GM21619 (cell line): ENCODE results near the gene CABP2.
"Not testable (repeated sequence)": the region's sequence is repeated elsewhere in the genome, so short reads cannot be mapped to it uniquely, and the experiment has no call there.

Source experiments
- ATAC-seq: cut with Tn5 transposase; IDR thresholded peaks from one replicate; pipeline ENCODE4 v1.9.1; 2021; ENCODE audit not compliant: unreplicated experiment

CABP2 gene

DNA sequence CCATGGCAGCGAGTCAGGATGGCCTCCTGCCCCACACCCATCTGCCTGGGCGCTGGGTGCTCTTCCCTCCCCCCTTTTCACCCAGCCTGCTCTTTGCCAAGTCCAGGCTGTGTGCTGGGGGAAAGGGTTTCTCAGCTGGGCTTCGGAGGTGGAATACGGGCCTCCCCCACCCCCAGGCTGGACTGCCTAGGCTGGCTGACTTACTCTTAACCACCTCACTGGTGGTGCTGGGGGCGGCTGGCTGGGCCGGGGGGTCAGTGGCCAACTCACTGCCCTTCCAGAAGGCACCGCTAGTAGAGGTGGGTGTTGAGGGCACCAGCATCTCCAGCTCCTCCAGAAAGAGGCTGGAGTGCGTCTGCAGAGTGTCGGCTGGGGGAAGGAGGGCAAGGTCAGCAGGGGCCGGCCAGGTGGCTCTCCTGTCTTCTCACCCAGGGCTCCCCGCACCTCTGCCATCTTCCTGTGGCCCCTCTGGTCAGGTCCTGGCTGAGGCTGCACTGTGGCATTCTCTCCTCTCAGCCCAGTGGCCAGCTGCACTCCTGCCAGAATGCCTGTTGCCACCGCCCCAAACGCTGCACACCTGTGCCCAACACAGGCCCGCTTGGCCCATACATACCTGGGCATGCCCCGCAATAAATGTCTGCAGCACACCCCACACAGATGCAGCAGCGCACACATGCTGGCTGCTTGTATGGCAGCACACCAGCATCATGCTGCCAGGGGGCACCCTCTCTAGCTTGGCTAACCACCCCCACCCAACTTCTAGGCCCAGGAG lies 27.8 kb downstream of the CABP2 start:
- ATAC-seq = no peak

DNA sequence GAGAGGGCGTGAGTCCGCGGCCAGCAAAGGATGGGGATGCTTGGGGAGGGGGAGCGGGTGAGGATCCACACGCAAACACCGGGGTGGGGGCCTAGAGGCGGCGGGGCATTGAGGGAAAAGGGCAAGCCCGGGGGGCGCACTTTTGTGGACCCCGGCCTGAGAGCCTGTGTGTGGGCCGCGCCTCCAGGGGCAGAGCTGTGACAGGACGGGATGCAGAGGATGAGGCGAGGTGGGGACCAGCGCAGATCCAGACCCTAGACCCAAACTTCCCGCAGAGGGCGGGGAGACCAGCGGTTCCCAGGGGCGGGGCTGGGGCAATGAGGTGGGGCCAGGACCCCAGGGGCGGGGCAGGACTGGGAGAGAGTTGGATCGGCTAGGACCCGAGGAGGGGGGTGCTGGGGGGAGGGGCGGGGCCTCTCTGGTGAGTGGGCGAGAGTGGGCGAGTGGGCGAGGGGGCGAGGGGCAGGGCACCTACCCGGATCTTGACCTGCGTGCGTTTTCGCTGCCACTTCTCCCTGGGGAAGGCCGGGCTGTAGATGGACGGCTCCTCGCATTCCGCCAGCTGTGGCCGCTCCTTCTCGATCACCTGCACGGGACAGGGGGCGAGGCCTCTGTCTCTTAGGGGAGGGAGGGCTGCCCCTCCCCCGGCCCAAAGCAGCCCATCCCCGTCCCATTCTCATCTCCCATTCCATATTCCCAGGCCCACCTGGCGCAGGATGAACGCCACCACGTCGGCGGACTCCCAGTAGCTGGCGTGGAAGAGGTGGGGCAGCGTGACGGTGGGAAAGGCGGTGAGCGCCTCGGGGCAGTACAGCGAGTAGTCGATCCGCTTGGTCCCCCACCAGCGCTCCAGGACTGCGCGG lies 28.6 kb downstream of the CABP2 start:
- ATAC-seq = no peak

DNA sequence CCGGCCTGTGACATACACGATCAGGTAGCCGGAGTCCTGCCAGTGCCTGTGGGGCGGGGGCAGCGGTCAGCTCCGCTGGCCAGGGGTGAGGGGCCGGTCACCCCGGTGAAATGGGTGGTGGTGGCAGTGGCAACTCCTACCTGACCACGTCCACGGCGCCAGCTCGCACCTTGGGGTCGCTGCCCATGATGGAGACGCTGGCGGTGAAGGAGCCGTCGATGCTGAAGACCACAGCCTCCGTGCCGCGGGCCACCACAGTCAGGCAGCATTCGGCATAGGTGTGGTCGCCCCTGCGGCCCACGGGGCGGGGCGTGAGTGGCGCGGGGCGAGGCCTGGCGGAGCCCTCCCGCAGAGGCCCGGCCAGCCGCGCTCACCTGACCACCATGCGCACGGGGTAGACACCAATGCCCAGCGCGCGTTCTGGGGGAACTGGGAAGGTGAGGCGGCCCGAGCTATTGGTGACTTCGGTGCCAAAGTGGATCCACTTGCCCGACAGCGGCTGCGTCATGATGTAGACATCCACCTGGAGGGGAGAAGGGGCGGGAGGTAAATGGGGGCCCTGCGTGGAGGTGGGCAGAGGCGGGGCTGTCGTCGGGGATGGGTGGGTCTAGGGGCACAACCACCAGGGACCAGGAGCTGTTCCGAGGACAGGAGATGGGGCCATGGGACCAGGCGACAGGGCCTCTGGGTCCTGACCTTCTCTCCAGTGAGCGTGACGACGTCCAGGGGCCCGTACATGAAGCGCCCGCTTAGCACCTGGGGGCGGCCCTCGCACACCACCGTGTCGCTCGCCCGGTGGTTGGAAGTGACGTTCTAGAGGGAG lies 29.5 kb downstream of the CABP2 start:
- no peak for ATAC-seq

DNA sequence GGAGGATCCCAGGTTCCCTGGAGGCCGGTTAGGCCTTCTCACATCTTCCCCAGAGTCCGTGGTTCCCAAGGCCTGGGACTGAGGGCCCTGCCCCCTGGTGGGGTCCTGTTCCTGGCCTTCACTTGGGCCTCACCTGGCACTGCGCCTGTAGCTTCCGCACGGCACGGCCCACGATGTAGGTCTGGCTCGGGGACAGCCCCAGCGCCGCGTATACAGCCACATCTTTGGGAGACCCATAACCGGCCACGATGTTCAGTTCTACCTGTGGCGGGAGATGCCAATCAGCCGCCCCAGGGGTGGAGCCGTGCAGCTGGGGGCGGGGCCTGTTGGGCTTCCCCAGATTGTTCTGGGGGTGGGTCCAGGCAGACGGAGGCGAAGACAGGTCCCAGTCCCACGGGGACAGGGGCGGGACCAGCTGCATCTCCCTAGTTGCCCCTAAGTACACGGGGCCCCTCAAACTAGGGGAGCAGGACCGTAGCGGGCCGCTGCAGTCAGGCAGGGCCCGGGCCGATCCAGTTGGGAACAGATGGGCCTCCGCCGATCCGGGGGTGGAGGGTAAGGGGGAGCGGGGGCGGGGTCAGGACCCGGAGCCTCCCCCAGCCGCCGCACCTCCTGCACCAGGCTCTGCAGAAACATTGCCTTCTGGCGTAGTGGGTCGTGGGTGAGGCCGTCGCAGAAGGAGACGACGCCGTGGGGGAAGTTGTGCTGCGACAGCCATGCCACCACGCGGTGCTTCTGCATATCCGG lies 30.3 kb downstream of the CABP2 start:
- ATAC-seq = no peak

DNA sequence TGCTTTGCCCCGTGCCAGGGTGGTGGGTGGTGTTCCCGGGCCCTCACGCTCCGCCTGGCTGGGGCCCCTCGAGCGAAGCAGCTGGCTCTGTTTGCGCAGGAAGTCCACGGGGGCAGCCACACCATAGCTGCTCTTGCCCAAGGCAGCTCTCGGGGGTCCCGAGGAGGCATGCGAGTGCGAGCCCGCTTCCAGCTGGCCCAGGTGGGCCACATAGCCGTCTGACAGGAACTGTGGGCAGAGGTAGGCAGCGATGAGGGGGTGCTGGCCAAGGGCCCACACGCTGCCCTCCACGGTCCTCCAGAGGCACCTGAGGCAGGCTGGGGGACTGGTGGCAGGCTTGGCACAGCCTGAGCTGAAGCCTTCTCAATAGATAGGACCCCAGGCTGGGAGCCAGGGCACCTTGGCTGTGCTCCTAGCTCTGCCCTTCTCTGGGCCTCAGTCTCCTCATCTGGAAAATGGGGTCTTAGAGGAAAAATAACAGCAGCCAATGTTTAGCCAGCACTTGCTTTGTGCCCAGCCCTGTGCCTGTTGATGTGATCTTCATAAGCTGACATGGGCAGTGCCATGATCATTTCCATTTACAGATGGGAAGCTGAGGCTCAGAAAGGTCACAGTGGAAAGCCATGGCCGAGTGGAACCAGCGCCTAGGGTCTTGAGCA lies 31.0 kb downstream of the CABP2 start:
- ATAC-seq = no peak

DNA sequence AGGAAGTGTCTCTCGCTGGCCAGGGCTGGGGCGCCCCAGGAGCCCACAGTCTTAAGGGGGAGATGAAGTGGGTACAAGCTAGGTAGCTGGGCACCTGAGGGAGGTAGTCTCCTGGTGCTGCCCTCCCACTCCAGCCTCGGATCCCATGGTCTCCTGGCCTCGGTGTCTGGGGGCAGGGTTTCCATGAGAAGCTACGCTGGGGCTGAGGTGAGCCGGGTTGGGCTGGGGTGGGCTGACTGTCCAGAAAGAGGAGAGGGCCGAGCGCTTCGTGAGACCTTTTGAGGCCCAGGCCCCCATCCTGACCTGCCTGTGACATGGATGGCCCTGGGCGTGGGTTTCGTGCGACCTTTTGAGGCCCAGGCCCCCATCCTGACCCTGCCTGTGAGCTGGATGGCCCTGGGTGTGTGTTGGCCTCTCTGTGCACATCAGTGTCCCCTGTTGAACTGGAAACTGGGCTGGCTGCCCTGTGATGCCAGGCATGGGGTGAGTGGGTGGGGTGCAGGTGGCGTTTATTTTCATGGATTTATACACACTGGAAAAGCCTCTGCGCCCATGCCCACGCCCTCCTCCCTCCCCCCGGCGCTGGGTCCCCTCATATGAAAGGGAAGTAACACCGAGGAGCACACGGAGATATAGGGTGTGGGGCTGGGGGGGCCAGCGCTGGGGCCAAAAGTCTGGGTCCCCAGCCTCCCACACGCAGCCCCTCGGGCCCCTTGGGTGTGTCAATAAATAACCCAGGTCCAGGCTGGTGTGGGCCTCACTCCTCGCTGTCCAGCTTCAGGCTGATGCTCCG lies 31.8 kb downstream of the CABP2 start:
- no peak for ATAC-seq

DNA sequence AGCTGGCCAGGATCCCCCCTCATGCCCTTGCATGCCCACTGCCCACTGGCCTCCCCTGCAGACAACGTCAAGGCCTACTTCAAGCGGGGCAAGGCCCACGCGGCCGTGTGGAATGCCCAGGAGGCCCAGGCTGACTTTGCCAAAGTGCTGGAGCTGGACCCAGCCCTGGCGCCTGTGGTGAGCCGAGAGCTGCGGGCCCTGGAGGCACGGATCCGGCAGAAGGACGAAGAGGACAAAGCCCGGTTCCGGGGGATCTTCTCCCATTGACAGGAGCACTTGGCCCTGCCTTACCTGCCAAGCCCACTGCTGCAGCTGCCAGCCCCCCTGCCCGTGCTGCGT lies 32.5 kb downstream of the CABP2 start:
- no peak for ATAC-seq

DNA sequence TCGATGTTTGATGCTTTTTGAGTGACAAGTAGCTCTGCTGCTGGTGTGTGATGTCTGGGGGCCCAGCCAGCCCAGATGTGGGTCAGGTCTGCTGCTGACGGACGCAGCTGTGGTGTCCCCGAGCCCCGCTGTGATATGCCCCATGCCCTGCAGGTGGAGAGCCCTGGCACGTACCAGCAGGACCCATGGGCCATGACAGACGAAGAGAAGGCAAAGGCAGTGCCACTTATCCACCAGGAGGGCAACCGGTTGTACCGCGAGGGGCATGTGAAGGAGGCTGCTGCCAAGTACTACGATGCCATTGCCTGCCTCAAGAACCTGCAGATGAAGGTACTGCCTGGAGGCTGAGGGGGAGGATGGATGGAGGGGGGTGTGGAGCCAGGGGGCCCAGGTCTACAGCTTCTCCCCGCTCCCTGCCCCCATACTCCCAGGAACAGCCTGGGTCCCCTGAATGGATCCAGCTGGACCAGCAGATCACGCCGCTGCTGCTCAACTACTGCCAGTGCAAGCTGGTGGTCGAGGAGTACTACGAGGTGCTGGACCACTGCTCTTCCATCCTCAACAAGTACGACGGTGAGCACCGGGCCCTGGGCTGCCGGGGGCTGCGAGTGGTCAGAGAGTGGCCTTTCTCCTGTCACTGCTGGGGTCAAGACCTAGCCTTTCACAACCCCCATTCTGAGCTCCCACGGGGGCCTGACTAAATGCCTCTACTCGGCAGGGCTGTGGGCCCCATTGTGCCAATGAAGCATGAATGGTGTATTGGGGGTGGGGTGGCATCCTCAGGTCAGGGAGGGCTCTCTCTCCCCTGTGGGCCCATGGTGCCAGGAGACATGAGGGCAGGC lies 33.1 kb downstream of the CABP2 start:
- no peak for ATAC-seq

DNA sequence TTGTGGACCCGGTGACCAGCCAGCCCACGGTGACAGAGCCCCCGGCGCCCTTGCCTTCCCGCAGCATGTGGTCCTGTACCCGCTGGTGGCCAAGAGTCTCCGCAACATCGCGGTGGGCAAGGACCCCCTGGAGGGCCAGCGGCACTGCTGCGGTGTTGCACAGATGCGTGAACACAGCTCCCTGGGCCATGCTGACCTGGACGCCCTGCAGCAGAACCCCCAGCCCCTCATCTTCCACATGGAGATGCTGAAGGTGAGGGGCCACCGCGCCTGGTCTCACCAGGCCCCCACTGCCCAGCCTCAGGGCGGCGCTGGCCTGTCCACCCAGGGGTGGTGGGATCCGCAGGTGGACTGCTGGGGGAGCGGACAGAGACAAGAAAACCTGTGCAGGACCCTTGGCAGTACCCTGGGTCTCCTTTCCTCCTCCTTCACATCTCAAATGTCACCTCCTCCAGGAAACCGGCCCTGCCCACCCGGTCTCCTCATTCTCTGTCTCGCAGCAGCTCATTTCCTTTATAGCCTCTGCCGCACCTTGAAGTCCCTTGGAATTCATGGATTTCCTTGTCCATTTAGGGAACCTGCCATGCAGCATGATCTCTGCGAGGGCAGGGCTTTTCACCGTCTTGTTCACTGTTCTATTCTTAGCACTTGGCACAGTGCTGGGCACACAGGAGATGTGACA lies 33.9 kb downstream of the CABP2 start:
- no peak for ATAC-seq

DNA sequence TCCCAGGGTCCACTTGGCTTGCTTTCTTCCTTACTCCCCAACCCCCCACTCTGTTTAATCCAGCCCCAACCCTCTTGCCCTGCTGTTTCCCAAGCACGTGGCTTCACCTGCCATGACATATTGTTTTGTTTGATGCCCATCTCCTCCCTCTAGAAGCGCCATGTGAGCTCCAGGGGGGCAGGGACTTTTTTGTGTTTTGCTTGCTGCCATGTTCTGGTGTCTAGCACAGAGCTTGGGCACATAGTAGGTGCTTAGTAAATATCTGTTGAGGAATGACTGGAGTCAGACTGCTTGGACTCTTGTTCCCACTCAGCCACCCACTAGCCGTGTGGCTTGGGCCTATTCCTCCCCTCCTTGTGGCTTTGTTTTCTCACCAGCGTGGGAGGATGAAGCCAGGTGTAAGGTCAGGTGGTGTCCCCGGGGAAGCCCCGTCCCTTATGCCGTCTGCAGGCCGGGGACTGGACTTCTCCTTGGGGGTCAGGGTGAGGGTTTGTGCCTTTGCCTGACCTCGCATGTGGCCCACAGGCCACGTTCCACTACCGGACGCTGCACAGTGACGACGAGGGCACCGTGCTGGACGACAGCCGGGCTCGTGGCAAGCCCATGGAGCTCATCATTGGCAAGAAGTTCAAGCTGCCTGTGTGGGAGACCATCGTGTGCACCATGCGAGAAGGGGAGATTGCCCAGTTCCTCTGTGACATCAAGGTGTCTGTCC lies 36.6 kb downstream of the CABP2 start:
- ATAC-seq = peak; percentile 36

DNA sequence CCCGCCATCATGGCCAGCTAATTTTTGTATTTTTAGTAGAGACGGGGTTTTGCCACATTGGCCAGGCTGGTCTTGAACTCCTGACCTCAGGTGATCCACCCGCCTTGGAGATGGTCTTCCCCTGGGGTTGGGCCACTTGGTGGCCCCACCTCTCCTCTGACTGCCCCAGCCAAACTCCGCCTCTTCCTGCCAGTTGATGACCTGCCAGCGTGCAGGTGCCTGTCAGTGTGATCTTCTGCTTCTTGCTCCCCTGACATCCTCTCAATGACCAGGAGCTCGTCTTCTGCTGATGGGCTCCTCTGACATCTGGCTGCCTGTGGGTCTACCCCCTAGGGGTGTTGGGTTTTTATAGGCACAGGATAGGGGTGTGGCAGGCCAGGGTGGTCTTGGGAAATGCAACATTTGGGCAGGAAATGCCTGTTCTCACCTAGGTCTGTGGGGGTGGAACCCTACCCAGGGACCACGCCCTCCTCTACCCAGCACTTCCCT lies 37.3 kb downstream of the CABP2 start:
- ATAC-seq = not testable (repeated sequence)

DNA sequence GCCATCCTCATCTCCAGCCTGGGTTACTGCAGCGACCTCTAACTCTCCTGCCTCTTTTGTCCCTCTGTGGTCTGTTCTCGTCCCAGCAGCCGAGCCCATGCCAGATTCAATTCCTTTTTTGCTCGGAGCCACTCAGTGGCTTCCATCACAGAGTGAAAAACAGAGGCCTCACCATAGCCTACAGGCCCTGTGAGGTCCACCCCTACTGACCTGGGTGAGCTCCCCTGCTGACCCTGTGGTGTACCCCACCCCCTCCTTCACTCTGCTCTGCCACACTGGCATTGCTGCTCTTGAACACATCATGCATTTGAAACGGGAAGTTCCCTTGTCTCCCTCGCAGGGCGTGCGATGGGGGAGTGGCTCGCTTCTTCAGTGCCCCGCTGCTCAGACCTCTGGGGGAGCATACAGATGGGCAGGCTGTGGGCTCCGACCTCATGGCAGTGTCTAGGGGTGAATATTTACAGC lies 38.4 kb downstream of the CABP2 start:
- ATAC-seq = no peak

DNA sequence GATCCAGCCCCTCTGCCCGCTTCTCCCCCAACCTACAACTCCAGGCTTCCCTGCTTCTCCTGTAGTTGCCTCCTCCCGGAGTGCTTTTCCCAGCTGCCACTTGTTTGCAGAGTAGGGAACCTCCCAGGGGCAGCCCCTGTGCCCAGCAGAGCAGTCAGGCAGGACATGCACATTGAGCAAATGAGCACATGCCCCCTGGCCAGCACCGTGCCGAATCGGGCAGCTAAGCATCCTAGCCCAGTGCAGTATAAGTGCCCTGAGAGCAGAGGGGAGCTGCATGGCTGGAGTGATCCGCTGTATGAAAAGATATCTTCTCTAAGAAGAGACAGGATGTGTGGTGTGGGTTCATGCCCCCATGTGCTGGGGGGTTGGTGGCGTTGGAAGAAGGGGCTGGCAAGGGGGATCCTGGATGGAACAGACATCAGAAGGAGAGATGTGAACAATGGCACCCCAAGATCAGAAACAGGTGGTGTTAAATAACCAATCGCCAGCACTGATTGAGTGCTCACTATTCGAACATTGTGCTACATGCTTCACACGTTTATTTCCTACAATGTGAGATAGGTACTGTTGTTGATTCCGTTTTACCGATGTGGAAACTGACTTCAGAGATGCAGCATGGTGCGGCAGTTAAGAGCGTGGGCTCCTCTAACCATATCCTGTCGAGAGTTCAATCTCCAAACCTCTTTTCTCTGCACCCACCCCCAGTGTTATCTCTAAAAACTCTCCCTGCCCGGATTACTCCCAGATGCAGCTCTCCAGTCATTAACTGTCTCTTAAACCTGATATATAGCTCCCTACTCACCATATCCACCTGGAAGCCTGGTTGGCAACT lies 39.2 kb downstream of the CABP2 start:
- ATAC-seq = no peak

DNA sequence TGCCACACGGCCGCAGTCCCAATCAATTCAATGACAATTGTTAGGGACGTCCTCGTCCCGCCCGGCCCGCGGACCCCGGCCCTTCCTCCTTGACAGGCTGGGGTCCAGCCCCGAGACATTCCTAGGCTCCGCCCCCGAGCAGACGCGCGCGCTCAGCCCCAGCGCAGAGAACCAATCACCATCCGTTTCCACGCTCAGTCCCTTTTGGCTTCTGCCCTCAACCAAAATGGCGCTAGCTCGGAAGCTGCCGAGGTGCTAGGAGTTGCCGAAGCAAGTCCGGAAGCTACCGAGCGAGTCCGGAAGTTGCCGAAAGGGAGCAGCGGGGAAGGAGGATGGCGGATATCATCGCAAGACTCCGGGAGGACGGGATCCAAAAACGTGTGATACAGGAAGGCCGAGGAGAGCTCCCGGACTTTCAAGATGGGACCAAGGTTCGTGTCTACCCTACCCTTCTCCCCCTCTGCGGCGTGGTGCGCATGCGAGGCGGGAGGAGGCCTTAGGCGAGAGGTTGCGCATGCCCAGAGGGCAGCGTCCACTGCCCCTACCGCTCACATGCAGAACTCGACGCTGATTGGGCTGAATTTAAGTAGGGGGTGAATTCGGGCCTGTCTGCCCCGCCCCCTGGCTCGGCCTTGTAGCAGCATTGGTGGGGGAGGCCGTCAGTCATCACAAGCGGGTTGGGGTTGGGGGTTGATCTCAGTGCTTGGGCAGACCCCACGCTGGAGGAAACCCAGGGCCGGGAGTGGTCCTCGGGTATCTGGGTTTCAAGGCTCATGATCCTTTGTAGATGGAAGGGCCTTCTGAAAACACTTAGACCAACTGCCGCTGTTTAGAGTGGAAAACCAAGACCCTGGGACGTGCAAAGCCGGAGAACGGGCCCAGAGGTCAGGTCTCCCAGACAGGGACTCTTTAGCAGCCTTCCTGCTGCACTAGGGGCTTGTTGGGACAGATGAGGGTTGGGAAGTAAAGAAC lies 40.1 kb downstream of the CABP2 start, which contains the start of gene AIP:
TSS of gene AIP (plus strand) at position 200 of the 972 bp plus-strand sequence. CDS start at position 333, 133 bp downstream.
- peak; percentile 44 for ATAC-seq

DNA sequence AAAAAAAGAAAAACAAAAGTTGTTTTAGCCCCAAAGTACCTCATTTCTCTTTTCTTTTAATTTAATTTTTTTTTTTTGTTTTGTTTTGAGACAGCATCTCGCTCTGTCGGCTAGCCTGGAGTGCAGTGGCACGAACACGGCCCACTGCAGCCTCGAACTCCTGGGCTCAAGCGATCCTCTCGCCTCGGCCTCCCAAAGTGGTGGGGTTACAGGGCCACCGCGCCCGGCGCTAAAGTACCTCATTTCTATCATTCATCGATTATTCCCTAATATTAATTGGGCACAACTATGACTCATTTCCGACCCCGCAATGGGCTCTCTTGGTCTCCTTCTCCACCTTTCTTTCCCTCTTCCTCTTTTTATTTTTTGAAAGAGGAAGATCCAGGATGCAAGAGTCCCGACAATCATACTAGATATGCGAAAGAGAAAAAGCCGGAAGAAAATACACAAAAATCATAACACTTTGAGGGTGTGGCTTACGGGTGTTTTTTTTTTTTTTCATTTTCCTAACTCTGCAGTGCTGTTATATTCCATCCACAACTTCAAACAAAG lies 40.9 kb downstream of the CABP2 start:
- peak; percentile 1 for ATAC-seq
